ENCODE measurements around the gene POU2F3.
"Not testable (repeated sequence)": the region's sequence is repeated elsewhere in the genome, so short reads cannot be mapped to it uniquely, and the experiment has no call there.

POU2F3 gene

GRCh38 chr11:120261931-120262330, 22.0 kb downstream of the POU2F3 start:
- H3K27ac ChIP-seq, result no peak overlapping the region
- TF ChIP-seq CTCF (conservative IDR thresholded peaks at IDR 0.05) (no peak), ZFX (IDR thresholded peaks at IDR 0.05) (no peak)

- TF ChIP-seq CTCF (conservative IDR thresholded peaks at IDR 0.05), result no peak
- TF ChIP-seq ZFX (IDR thresholded peaks at IDR 0.05), result no peak
- no peak overlapping the region for H3K27ac ChIP-seq
These were observed 27.4 kb downstream of the POU2F3 start for GRCh38 chr11:120267319-120267718.

GRCh38 chr11:120268686-120269085, 28.7 kb downstream of the POU2F3 start:
- TF ChIP-seq CTCF (conservative IDR thresholded peaks at IDR 0.05) (no peak), ZFX (IDR thresholded peaks at IDR 0.05) (no peak)
- no peak overlapping the region for H3K27ac ChIP-seq

- no peak overlapping the region for H3K27ac ChIP-seq
- no peak for TF ChIP-seq CTCF (conservative IDR thresholded peaks at IDR 0.05)
- TF ChIP-seq ZFX (IDR thresholded peaks at IDR 0.05), result no peak
These were observed 30.4 kb downstream of the POU2F3 start for GRCh38 chr11:120270386-120270785.

GRCh38 chr11:120271672-120272071, 31.7 kb downstream of the POU2F3 start:
- TF ChIP-seq CTCF (conservative IDR thresholded peaks at IDR 0.05) (no peak), ZFX (IDR thresholded peaks at IDR 0.05) (no peak)
- H3K27ac ChIP-seq, result no peak overlapping the region

GRCh38 chr11:120272303-120272702, 32.4 kb downstream of the POU2F3 start:
- TF ChIP-seq ZFX (IDR thresholded peaks at IDR 0.05) (no peak), CTCF (conservative IDR thresholded peaks at IDR 0.05) (no peak)
- H3K27ac ChIP-seq, result no peak overlapping the region

GRCh38 chr11:120273432-120273831, 33.5 kb downstream of the POU2F3 start:
- no peak overlapping the region for H3K27ac ChIP-seq
- TF ChIP-seq ZFX (IDR thresholded peaks at IDR 0.05) (no peak), CTCF (conservative IDR thresholded peaks at IDR 0.05) (no peak)

GRCh38 chr11:120273956-120274355, 34.0 kb downstream of the POU2F3 start:
- H3K27ac ChIP-seq, result not testable (repeated sequence)

All from C4-2B (cell line).